Hindlimb muscle (tissue), 1 donor: ENCODE data around the gene PTPN23. TPM values are rescaled to one million over a fixed set of nuclear protein-coding genes. Genes with fewer than 3 reads are reported as not detected.
A peak's percentile ranks its signal among the peaks of the same experiment; 100 is the strongest.
"Not testable (repeated sequence)": the region's sequence is repeated elsewhere in the genome, so short reads cannot be mapped to it uniquely, and the experiment has no call there.

Source experiments
- DNase-seq: peaks from one replicate; pipeline ENCODE4 v3.0.0-alpha.2; 2013
- polyA plus RNA-seq: library from polyadenylated mRNA; unstranded; fragments of 120-200 nt; gene quantifications from one replicate; pipeline ENCODE4 v1.2.1, GENCODE V29; 2013; ENCODE audit not compliant: insufficient read length

PTPN23 gene
- 28.3 TPM for polyA plus RNA-seq

GRCh38 chr3:47380601-47381316, at the start of gene PTPN23:
TSS of gene PTPN23 (plus strand) at chr3:47381021. CDS start at chr3:47381097, 76 bp downstream.
- peak; percentile 99 for DNase-seq

DNA sequence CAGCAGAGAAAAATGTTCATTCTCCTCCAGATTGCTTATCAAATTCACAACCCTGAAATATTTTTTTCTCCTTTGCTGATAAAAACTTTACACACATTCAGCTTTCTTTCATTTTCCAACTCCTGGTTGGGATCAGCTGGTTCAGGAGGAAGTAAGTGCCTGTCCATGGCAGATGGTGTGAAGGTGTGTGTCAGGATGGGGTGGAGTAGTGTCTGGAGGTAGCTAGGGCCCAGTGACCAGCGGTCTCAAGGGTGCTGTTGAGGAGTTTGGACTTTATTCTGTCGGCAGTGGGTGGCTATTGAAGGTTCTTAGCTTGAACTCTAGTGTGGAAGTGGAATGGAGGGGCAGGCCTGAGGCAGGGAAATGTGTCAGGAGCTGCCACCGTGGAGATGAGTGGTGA, 46.9 kb upstream of the PTPN23 start:
- no peak for DNase-seq

- no peak for DNase-seq
These were observed 43.2 kb upstream of the PTPN23 start for GRCh38 chr3:47337656-47338055.

- no peak for DNase-seq
These were observed 40.9 kb upstream of the PTPN23 start for GRCh38 chr3:47339951-47340350.

DNA sequence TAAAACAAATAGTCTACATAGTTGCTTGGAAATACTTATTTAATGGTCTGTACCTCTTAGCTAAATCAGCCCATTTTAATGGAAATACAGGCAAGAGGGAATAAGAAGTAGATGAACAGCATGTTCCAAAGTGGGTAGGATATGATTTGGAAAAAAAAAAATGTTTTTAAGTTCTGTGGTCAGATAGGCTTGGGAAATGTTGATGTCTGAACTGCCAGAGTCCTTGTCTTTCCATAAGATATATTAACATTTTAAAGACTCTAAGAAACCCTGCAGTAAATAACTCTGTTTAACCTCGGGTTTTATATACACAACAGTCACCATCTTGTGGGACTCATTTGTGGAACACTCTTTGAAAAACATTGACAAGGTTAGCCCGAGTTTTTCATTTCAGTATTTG, 40.0 kb upstream of the PTPN23 start:
- no peak for DNase-seq

DNA sequence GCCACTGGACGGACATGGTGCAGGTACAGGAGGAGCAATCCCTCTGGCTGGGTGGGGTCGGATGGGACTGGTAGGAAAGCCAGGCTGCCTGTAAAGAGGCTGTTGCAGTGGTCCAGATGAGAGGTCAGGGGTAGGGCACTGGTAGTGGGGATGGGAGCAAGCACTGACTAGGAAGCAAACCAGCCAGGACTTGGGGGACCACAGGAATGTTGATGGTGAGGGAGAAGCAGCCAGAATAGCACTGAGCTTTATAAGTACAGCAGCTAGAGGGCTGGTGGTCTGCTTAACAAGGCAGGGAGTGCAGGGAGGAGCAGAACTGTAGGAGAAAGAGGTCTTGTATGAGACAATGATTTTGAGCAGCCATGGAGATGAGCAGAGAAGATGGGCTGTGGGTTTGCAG, 38.7 kb upstream of the PTPN23 start:
- no peak for DNase-seq

GRCh38 chr3:47342812-47343211, 38.0 kb upstream of the PTPN23 start:
- DNase-seq = no peak

DNA sequence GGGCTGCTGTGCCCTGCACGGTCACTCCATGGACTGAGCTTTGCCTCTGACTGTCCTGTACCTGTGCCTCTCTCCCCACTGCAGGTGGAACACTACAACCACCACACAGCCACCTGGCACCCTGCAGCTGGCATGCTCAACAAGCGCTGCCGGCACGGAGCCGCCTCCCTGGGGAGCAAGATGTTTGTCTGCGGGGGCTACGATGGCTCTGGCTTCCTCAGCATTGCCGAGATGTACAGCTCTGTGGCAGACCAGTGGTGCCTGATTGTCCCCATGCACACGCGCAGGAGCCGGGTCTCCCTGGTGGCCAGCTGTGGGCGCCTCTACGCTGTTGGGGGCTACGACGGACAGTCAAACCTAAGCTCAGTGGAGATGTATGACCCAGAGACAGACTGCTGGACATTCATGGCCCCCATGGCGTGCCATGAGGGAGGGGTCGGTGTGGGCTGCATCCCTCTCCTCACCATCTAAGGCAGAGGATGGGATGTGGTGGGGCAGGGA, 37.3 kb upstream of the PTPN23 start:
- DNase-seq = no peak

DNA sequence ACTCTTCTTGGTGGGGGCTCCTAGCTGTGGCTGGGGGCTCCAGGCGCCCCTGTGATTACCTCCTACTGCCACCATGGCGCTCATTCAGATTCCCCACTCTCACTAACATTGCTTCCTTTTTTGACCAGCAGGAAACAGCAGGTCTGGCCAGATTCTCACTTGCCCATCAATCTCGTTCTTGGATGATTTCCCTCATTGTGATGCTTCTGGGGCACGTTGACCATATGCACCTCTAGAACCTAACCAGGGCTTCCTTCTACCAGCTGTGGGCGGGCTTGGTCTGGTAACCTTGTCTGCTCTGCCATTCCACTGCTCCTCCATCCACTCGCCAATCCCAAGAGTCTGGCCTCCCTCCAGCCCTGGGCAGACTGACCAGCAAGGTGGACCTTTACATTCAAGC, 35.9 kb upstream of the PTPN23 start:
- DNase-seq = no peak

- no peak for DNase-seq
These were observed 33.5 kb upstream of the PTPN23 start for GRCh38 chr3:47347217-47347801.

GRCh38 chr3:47348411-47349154, 32.2 kb upstream of the PTPN23 start:
- no peak for DNase-seq

GRCh38 chr3:47355010-47355409, 25.8 kb upstream of the PTPN23 start:
- no peak for DNase-seq

DNA sequence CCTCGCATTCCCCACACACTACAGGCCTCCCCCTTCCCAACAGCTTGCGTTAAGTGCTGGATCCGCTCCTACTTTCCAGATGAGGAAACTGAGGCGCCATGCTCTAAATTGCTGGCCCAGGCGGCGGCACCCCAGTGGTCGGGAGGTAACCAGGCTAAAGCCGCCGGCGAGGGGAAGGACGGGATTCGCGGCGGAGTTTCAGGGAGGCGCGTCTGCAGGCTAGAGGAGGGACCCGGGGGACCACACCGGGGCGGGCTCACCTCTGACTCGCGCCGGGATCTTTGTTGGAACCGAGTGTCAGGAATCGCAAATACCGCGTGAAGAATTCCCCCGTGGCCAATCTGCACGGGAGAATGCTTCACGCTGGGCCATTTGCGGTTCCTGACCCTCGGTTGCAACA, 24.6 kb upstream of the PTPN23 start:
- no peak for DNase-seq

GRCh38 chr3:47359323-47359722, 21.5 kb upstream of the PTPN23 start:
- no peak for DNase-seq

- not testable (repeated sequence) for DNase-seq
These were observed 20.7 kb upstream of the PTPN23 start for GRCh38 chr3:47360110-47360517.

GRCh38 chr3:47362701-47363100, 18.1 kb upstream of the PTPN23 start:
- no peak for DNase-seq

- DNase-seq = no peak
These were observed 15.3 kb upstream of the PTPN23 start for GRCh38 chr3:47365213-47366153.

GRCh38 chr3:47366833-47367232, 14.0 kb upstream of the PTPN23 start:
- no peak for DNase-seq

GRCh38 chr3:47367631-47368030, 13.2 kb upstream of the PTPN23 start:
- DNase-seq = no peak

DNA sequence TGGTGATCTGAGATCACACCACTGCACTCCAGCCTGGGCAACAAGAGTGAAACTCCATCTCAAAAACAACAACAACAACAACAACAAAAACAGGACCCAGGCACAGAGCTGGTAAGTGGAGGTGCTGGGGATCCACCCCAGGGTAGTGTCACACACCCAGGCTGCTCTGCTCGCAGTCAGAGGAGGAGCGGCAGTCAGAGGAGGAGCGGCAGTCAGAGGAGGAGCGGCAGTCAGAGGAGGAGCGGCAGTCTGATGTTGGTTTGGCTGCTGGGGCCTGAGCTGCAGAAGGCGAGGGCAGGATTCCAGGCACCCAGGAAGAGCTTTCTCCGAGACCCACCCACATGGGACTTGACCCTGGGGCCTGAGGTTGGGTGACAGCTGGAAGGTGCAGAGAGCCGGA, 10.8 kb upstream of the PTPN23 start:
- DNase-seq = not testable (repeated sequence)

DNA sequence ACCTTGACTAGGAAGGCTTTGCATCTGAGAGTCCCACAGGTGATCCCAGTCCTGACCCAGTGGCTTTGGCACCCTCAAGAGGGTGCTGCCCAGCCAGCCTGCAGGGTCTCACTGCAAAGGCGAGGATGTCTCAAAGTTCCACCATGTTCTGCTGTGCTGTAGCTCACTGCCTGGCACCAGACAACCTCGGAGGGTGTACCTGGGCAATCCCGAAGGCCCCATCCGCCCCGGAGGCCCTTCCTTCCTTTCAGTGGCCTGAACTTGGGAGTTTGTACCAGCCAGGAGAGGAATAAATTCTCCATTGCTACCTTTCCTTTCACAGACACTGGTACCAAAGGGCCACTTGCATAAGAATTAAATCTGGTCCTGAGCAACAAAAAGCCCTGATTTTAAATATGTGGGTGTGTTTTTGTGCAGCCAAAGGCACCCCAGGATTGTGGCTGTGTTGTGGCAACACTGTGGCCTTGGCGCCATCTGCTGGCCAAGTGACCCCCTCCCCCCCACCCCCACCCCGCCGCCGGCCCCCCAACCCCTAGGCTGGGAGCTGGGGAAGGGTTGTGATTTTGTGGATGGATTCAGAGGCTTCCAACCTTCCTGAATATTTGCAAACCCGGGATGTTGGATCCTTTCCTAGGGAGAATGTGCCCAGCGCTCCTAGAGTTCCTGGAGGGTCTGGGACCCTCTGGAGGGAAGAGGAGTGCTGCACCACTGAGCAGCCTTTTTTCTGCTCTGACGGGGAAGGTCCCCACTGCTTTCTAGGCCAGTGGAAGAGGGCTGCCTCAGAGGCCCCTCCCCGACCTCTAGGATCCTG, 9.7 kb upstream of the PTPN23 start:
- no peak for DNase-seq

GRCh38 chr3:47374587-47374986, 6.2 kb upstream of the PTPN23 start:
- DNase-seq = no peak
